HG02588 (cell line): ENCODE results near the gene RAB20.
"Not testable (repeated sequence)": the region's sequence is repeated elsewhere in the genome, so short reads cannot be mapped to it uniquely, and the experiment has no call there.

Source experiments
- ATAC-seq: cut with Tn5 transposase; IDR thresholded peaks from one replicate; pipeline ENCODE4 v1.9.1; 2021; ENCODE audit warnings: mild to moderate bottlenecking, moderate library complexity; ENCODE audit not compliant: unreplicated experiment

Gene RAB20

DNA sequence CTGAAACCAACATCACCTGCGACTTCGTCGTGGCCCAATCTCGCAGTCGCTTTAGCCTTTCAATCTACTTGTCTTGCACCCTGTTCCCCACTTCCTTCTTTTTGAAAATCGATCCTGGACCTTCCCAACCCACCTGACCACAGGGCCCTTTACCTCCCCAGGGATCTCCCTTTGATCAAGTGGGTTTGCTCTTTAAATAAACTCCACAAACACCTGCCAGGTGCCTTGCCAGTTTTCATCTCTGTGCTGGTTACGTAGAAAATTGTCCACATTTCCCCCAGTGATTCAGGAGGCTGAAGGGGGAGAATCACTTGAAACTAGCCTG, 14.5 kb upstream of the RAB20 start:
- no peak for ATAC-seq

DNA sequence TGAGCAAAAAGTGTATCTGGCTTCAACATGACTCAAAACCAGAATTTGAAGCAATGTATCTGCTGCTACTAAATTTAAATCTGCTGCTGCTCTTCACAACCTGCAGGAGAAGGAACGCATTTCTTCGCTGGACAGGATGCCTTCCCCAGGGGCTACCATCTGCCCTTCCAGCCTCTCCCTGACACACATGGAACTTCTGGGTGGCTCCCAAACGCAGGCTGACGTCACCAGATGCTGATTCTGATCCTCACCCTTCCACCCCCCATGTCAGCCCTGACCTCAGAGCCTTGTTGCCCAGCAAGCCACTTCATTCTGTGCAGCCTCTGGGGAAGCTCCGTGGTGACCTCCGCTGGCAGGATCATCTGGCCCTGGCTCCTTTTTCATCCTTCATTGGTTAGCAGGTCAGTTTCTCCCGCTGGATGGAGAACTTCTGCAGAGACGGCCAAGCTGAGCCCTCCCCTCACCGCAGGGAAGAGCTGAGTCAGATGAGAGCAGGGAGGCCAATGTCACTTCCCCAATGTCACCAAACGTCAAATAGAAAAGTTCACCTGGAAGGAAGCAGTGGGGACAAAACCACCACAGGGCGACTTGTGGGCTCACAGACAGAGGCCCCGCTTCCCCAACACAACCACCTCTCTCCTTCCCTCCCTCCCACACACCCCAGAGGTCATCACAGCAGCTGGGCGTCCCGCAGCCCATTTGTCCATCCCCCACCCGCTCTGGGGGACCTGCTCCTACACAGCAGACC, 14.0 kb upstream of the RAB20 start:
- ATAC-seq = peak; percentile 80

GRCh38 chr13:110574161-110574560, 12.6 kb upstream of the RAB20 start:
- ATAC-seq = no peak

DNA sequence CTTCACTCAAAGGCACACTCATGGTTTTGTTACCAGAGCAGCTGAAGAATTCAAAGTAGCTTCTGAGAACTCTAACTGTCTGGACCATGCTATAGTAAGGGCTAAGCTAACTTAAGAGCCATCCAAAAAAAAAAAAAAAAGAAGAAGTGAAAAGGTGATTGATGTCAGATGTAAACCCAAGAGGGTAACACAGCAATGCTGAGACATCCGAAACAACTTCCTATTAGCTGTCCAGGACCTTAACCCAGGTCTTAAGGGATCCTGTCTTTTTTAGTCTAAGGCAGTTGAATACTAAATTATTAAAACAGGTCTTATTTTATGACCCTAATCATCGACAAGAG, 11.2 kb upstream of the RAB20 start:
- ATAC-seq = no peak

- ATAC-seq = no peak
Measured at GRCh38 chr13:110571896-110572777, 10.6 kb upstream of the RAB20 start.

GRCh38 chr13:110570886-110571285, 9.4 kb upstream of the RAB20 start:
- ATAC-seq = no peak

DNA sequence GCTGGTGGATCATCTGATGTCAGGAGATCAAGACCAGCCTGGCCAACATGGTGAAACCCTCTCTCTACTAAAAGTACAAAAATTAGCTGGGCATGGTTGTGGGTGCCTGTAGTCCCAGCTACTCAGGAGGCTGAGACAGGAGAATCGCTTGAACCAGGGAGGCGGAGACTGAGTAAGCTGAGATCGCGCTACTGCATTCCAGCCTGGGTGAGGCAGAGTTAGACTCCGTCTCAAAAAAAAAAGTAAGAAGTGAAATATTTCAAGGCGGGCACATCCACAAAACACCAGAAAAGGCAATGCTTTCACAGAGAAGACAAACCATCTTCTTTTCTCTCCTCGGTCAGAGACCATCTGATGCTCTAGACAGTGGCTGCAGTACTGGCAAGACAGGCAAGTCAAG, 8.4 kb upstream of the RAB20 start:
- not testable (repeated sequence) for ATAC-seq

DNA sequence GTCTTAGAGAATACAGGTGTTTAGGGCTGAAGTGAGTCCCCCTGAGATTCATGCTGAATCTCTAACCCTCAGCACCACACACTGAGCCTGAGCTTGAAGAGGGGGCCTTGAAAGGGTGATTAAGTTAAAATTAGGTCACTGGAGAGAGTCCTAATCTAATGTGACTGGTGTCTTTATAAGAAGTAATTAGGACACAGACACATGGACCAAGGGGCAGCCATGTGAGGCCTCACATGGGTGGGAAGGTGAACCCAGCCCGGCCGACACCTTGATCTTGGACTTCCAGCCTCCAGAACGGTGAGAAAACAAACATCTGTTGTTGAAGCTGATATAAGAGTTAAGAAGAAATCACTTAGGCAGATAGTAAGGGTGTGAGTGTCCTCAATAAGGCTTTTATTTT, 7.1 kb upstream of the RAB20 start:
- ATAC-seq = no peak

DNA sequence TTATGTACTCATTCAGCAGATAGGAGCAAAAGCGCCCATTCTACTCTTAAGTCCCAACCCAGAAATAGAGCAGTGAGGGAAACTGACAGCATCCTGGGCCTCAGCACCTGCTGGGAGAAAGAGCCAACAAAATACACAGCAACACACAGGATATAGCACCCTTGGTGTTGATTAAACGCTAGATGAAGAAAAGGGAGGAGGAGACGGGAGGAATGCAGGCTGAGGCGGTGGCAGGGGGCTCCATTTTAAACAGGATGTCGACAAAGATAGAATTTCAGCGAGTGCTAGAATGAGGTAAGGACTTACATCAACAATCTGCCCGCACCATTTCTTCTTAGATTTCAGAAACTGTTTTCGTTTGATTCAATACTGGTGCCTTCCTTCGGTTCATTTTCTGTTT, 4.6 kb upstream of the RAB20 start:
- no peak for ATAC-seq

DNA sequence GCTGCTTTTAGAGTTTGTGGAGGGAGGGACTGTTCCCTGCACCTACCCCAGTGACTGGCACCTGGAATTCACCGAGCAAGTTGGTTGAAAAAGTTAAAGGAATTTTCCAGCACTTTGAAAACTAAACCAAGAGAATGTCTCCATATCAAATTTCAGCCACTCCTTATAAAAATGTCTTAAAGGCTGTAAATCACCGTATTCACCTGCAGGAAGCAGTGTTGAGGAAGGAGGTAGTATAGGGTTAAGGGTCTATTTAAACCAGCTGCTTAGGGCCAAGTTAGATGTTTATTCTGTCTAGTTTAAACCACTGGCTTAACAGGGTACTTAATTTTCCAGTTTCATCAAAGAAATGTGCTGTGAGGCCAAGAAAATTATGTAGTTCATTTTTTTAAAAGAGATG, 3.8 kb upstream of the RAB20 start:
- no peak for ATAC-seq

DNA sequence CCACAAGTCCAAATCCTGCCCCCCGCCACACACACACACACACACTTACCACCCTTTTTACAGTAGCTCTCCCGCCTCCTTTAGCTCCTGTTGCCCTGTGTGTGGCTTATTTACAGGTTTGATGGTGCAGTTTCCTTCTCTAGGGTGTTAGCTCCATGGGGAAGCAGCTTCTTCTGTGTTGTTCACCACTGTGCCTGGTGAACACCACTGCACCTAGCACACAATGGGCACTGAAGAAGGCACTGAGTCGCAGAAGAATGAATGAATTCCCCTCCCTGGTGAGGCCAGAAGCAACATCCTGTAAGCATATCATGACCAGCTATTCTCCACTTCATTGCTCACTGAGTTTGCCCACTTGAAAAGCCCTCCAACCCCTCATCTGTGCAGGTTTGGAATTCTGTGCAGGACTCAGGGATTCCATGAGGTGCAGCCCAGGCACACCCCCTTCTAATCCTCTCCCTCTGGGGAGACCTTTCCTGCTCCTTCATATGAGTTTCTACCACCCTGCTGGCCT, 3.0 kb upstream of the RAB20 start:
- no peak for ATAC-seq

DNA sequence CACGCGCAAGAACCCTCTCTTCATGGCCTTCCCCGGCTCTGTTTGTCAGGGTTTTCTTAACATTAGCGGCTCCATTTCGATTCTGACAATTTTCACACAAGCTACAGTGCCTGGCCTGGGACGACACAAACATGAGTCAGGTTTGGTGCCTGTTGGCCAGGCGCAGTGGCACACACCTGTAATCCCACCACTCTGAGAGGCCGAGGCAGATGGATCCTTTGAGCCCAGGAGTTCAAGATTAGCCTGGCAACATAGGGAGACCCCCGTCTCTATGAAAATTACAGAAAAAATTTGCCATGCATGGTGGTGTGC, 1.9 kb upstream of the RAB20 start:
- ATAC-seq = no peak

DNA sequence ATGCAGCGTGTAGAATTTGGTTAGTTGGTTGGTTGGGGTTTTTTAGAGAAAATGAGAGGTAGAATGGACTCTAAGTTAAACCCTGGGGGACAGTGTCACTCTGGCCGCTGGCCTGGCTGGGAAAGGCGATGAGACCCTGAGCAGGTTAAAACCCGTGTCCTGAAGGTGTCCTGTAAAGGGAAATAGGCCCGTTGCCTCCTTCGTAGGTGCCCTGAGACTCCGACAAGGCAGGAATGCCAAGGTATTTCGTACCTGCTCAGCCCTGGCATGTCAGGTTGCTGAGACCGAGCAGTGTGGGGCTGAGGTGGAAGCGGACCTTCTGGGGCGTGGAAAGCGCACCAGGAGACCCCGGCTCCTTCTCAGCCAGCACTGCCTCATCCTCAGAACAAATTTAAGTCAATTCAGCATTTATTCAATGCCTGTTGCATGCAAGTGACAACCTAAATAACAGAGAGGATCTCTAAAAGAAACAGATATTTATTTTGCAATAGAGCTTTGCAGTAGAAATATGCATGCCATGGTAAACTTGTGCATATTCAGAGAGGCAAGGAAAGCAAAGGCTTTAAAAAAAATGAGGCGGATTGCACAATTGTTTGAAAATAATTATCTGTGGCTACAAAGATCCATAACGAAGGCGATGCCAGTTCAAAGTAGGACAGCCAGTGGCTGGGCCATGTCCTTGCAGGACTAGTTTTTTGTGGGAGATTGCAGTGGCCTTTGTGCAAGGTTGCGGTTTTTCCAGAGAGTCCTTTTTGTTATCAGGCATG, 1.4 kb upstream of the RAB20 start:
- no peak for ATAC-seq

GRCh38 chr13:110562036-110562597, 595 bp upstream of the RAB20 start:
- ATAC-seq = no peak

GRCh38 chr13:110560601-110561343, 750 bp downstream of the RAB20 start:
- ATAC-seq = peak; percentile 24

- ATAC-seq = no peak
Measured at GRCh38 chr13:110559986-110560385, 1.5 kb downstream of the RAB20 start.

DNA sequence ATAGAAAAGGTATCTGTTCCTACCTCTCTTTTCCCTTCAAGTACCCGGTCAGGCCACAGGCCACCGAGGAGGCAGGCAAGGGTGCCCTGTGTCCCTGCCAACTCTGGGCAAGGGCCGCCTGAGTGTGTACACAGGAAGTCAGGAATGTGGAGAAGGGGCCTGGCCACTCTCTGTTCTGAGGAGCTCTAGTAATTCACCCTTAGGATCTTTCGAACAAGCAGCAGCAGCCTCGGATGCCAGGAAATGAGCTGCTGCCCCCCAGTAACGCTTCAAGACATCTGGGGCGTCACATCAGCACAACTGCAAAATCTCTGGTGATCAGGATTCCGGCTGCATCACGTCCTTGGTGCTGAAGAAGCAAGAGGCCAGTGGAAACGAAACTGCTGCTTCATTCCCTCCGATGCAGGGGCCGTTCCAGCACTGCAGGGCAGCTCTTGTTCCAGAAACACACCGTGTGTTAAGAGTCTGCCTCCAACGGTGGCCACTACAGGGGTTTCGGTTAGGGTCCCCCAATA, 2.0 kb downstream of the RAB20 start:
- no peak for ATAC-seq

DNA sequence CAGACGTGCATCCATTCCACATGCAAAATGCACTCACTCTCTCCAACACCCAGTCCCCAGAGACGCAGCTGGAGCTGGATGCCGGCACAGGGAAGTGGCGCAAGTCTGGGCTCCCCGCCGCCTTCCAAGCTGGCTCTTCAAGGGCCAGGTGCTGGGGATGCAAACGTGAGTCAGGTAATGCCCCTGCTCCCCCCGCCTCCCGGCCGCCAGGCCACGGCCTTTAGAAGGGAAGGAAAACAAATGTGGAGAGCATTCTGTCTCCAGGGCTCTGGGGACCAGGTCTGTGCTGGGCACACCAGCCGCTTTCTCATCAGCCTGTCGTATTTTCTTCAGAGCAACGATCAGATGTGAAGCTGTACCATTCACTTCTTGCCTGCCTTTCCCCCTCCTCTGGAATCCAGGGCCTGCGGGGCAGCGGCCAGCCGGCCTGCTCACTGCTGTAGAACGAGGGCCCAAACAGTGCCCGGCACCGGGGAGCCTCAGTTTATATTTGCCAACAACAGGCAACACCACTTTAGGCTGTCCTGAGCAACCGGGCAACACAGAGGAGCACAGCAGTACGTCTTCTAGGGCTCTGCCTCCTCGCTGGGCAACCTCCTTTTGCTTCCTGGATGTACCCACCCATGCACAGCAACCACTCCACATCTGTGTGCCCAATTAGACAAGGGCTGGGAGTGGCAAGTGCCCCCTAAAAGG, 3.8 kb downstream of the RAB20 start:
- ATAC-seq = no peak

DNA sequence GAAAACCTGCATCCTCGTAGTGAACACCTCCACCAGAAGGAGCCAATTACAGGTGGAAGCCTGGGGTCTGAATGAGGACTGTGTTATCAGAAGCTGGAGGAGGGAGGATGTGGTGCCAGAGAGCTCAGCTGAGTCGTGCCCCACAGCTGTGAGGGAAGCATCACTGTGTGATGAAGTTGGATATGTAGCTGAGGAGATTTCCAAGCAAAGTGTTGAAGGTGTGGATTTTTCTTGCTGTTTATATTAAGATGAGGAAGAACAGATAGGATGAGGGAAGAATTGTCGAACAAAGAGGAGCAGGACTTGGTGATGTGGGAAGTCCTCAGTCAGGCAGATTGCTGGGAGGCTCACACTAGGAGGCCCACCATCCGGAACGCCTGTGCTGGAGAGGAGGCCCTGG, 4.4 kb downstream of the RAB20 start:
- ATAC-seq = no peak

- no peak for ATAC-seq
Measured at GRCh38 chr13:110556224-110556606, 5.3 kb downstream of the RAB20 start.
